SK-N-MC (cell line): ENCODE data around the gene SCAF4.

Experiments
- DNase-seq: peaks from one replicate; pipeline ENCODE4 v3.0.0-alpha.2; 2011; ENCODE audit warnings: low read depth, low spot score
- H3K27ac ChIP-seq: fragments of 200-600 bp; sonication (generic); 2 replicates; pipeline ENCODE4 v1.5.1; 2016; ENCODE audit warnings: mixed run types
- H3K36me3 ChIP-seq: fragments of 200-600 bp; sonication (generic); 2 replicates; pipeline ENCODE4 v1.6.1; 2017; ENCODE audit warnings: antibody characterized with exemption, low read length, mixed read lengths; ENCODE audit not compliant: insufficient read depth
- H3K4me3 ChIP-seq: fragments of 200-600 bp; sonication (generic); 2 replicates; pipeline ENCODE4 v1.5.1; 2016
- H3K9ac ChIP-seq: fragments of 200-600 bp; sonication (generic); 2 replicates; pipeline ENCODE4 v1.8.0; 2017; ENCODE audit warnings: mixed run types, mixed read lengths; ENCODE audit not compliant: insufficient read length
- H3K9me3 ChIP-seq: fragments of 200-600 bp; sonication (generic); 2 replicates; pipeline ENCODE4 v1.6.1; 2017; ENCODE audit warnings: low read depth, mild to moderate bottlenecking, antibody characterized with exemption, low read length, moderate library complexity, mixed read lengths
- EZH2 ChIP-seq: fragments of 200-600 bp; sonication (generic); IDR thresholded peaks from one replicate; pipeline ENCODE4 v1.6.1; 2017; ENCODE audit warnings: antibody characterized with exemption
- FOXP2 ChIP-seq: optimal IDR thresholded peaks from 2 replicates; pipeline ENCODE3; 2011; ENCODE audit warnings: mild to moderate bottlenecking, moderate library complexity; ENCODE audit not compliant: insufficient read depth; ENCODE audit errors: extremely low read length, control extremely low read depth
- POLR2AphosphoS5 ChIP-seq: IDR thresholded peaks from 2 replicates; pipeline ENCODE4 v1.6.1; 2012; ENCODE audit warnings: mild to moderate bottlenecking, low read depth, low read length, borderline replicate concordance

SCAF4 gene

GRCh38 chr21:31623664-31624063 is 108.3 kb downstream of the SCAF4 start:
- Histone ChIP-seq H3K27ac (no peak overlapping the region), H3K9me3 (no peaks in the 10 kb centered on the region), H3K4me3 (no peak overlapping the region), H3K36me3 (no peaks in the 10 kb centered on the region), H3K9ac (no peak overlapping the region)
- DNase-seq, result no peak
- TF ChIP-seq POLR2AphosphoS5 (no peak), EZH2 (no peak), FOXP2 (no peak)

GRCh38 chr21:31622397-31622796 is 109.5 kb downstream of the SCAF4 start:
- H3K9ac ChIP-seq, result no peak overlapping the region
- no peak overlapping the region for H3K4me3 ChIP-seq
- H3K36me3 ChIP-seq, result no peaks in the 10 kb centered on the region
- H3K9me3 ChIP-seq, result no peaks in the 10 kb centered on the region
- no peak overlapping the region for H3K27ac ChIP-seq
- DNase-seq, result no peak
- TF ChIP-seq FOXP2 (no peak), EZH2 (no peak), POLR2AphosphoS5 (no peak)
